EH (cell line): ENCODE results near the gene MYMX.
"Not testable (repeated sequence)": the region's sequence is repeated elsewhere in the genome, so short reads cannot be mapped to it uniquely, and the experiment has no call there.

Experiments
- DNase-seq: peaks from one replicate; pipeline ENCODE4 v3.0.0-alpha.2; 2015; ENCODE audit warnings: low read depth

The MYMX gene

DNA sequence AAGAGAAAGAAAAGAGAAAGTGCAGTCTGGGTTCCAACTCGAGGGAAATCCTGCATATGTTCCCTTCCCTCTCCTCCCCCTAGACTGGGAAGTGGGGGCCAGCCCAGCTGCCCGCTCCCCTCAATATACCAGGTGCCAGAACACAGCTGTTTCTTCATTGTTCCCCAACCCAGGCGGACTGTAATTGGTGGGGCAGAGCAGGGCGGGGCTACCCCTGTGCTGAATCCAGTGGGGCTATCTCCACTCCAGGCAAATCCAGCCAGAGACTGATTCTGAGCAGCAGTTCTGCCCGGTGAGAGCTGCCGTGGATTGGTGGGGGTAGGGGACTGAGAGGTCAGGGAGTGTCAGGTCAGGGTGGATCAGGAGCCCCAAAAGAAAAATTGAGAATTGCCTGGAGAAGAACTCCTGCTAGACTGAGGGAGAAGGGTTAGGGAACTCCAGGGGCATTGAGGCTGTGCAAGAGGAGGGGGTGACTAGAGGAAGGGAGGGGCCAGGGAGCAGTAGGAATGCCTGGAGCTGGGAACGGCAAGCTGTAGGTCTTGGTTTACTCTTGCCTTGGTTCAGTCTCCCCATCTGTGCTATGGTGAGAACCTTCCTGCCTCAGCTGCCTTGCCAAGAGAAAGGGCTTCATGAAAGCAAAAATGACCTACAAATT, at the start of gene MYMX:
MYMX (plus strand) TSS at position 250 of the 655 bp plus-strand sequence. CDS start 546 bp downstream, outside the sequence.
- DNase-seq: no peak

GRCh38 chr6:44167567-44167966, 49.2 kb upstream of the MYMX start:
- no peak for DNase-seq

GRCh38 chr6:44169154-44169553, 47.6 kb upstream of the MYMX start:
- DNase-seq: no peak

GRCh38 chr6:44169886-44170570, 46.7 kb upstream of the MYMX start:
- DNase-seq: no peak

GRCh38 chr6:44171899-44172546, 44.7 kb upstream of the MYMX start:
- no peak for DNase-seq

- peak; percentile 81 for DNase-seq
These were observed 43.8 kb upstream of the MYMX start for GRCh38 chr6:44172731-44173500.

GRCh38 chr6:44176130-44176761, 40.5 kb upstream of the MYMX start:
- DNase-seq: no peak

DNA sequence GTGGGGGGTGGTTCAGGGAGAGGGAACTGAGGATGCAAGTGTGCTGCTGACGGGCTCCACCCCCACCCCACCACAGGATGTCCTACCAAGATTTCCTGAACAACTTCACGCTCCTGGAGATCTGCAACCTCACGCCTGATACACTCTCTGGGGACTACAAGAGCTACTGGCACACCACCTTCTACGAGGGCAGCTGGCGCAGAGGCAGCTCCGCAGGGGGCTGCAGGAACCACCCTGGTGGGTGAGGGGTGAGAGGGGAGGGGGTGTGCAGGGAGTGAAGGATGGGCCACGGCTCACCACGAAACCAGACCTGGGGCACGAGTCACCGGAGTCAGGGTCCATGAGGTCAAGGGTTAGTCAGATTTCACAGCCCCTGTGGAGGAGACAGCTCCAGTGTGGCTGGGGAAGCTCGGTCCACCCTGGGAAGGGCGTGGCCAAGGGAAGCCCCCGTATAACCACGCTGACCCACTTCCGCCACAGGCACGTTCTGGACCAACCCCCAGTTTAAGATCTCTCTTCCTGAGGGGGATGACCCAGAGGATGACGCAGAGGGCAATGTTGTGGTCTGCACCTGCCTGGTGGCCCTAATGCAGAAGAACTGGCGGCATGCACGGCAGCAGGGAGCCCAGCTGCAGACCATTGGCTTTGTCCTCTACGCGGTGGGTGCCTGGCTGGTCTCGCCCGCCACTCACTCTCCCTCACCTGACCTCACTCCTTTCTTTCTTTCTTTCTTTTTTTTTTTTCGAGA, 39.8 kb upstream of the MYMX start:
- no peak for DNase-seq

- DNase-seq: peak; percentile 87
These were observed 38.9 kb upstream of the MYMX start for GRCh38 chr6:44177691-44178423.

GRCh38 chr6:44178424-44179071, 38.2 kb upstream of the MYMX start:
- DNase-seq: no peak

GRCh38 chr6:44179072-44179536, 37.6 kb upstream of the MYMX start:
- peak; percentile 13 for DNase-seq

DNA sequence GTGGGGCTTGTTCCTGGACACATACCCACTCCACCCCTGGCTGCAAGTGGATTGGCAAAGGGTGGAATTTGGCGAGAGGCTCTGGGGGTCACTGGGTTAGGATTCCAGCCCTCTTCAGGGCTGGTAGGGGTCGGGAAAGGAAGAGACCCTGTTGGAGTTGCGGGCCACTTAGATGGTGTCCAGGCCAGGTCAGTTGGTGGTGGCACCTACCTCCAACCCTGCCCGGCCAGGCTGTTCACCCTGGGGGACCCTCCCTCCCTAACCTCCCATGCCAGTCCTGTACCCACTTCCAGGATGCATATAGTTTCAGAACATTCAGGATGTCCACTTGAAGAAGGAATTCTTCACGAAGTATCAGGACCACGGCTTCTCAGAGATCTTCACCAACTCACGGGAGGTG, 37.1 kb upstream of the MYMX start:
- no peak for DNase-seq

- DNase-seq: no peak
These were observed 36.3 kb upstream of the MYMX start for GRCh38 chr6:44180406-44180805.

GRCh38 chr6:44180886-44181285, 35.8 kb upstream of the MYMX start:
- DNase-seq: no peak

GRCh38 chr6:44181784-44182183, 34.9 kb upstream of the MYMX start:
- DNase-seq: not testable (repeated sequence)

GRCh38 chr6:44182911-44183390, 33.8 kb upstream of the MYMX start:
- DNase-seq: no peak

- DNase-seq: no peak
These were observed 32.9 kb upstream of the MYMX start for GRCh38 chr6:44183783-44184182.

- DNase-seq: not testable (repeated sequence)
These were observed 31.4 kb upstream of the MYMX start for GRCh38 chr6:44185356-44185755.

- DNase-seq: no peak
These were observed 30.6 kb upstream of the MYMX start for GRCh38 chr6:44185953-44186634.
